Measurements from ENCODE around the gene RGS10. TPM values are rescaled to one million over a fixed set of nuclear protein-coding genes. Genes with fewer than 3 reads are reported as not detected.

RGS10 gene
- total RNA-seq, 1 experiment from 2014 or later: 27.7 TPM

GRCh38 chr10:119504651-119505050, 37.9 kb downstream of the RGS10 start:
- Histone ChIP-seq H3K4me1 (replicated peaks) (no peaks in the 10 kb centered on the region), H3K27me3 (replicated peaks) (no peaks in the 10 kb centered on the region), H3K4me3 (no peak overlapping the region), H3K27ac (no peak overlapping the region), H3K36me3 (no peaks in the 10 kb centered on the region), H3K9me3 (replicated peaks) (no peaks in the 10 kb centered on the region)
- DNase-seq (ENCODE audit: low read depth in 1 of 2, low spot score in 2 of 2): no peak

DNA sequence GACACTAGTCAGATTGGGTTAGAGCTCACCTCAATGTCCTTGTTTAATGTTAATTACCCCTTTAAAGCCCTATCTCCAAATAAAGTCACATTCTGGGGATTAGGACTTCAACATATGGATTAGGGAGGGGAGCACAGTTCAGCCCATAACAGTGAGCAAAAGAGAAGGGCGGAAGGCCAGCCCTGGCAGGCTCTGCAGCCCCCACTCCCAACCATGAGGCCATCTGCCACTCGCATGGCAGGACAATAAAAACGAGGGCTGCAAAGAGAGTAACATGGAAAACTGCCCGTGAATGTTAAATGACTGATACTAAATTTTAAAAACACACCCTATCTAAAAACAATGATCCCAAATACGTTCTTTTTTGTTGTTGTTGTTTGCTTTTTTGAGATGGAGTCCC, 38.7 kb downstream of the RGS10 start:
- H3K9me3 ChIP-seq (replicated peaks): no peaks in the 10 kb centered on the region
- no peaks in the 10 kb centered on the region for H3K36me3 ChIP-seq
- H3K4me1 ChIP-seq (replicated peaks): no peaks in the 10 kb centered on the region
- no peak overlapping the region for H3K27ac ChIP-seq
- H3K27me3 ChIP-seq (replicated peaks): no peaks in the 10 kb centered on the region
- DNase-seq (ENCODE audit: low read depth in 1 of 2, low spot score in 2 of 2): no peak
- no peak overlapping the region for H3K4me3 ChIP-seq

DNA sequence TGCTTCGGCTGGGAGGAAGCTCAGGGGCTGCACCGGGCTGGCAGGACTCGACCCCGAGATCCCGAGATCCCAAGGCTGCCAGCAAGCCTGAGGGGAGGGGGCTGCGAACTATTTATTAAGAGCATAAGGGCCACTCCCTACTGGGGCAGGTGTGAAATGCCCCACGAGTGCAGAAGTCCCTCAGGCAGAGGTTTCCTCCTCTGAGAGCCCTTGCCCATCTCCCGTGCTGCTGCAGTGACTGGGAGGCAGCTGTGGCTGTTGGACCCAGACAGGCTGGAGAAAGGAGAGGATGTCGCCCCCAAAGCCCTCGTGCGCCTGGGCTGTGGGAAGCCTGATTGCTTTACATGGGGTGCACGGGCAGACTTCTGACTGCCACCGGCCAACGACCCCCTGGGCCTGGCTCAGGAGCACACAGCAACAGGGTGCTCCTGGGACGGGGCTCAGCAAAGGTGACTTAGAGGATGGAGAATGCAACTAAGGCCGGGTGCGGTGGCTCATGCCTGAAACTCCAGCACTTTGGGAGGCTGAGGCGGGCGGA, 39.8 kb downstream of the RGS10 start:
- H3K9me3 ChIP-seq (replicated peaks): no peaks in the 10 kb centered on the region
- H3K27me3 ChIP-seq (replicated peaks): no peaks in the 10 kb centered on the region
- no peak overlapping the region for H3K4me3 ChIP-seq
- no peaks in the 10 kb centered on the region for H3K36me3 ChIP-seq
- H3K27ac ChIP-seq: no peak overlapping the region
- no peaks in the 10 kb centered on the region for H3K4me1 ChIP-seq (replicated peaks)
- DNase-seq (ENCODE audit: low read depth in 1 of 2, low spot score in 2 of 2): no peak

DNA sequence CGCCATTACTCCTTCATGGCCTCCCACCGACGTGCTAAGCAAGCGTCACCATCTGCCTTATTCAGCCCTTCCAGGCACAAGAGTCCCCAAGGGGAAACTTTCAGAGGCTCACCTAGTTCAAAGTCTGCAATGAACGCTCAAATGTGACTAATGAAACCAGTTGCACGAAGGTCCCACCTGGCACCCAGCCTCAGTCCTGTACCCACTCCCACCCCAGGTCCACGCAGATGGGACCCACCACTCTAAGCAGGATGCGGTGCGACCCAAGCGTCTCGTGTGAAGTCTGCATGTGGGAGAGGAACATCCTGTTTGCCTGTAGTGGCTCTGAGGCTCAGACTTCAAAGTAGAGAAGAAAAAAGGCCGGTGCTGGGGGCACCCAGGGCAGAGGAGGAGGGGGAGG, 40.3 kb downstream of the RGS10 start:
- no peaks in the 10 kb centered on the region for H3K27me3 ChIP-seq (replicated peaks)
- H3K4me3 ChIP-seq: no peak overlapping the region
- no peak for DNase-seq (ENCODE audit: low read depth in 1 of 2, low spot score in 2 of 2)
- no peaks in the 10 kb centered on the region for H3K36me3 ChIP-seq
- H3K9me3 ChIP-seq (replicated peaks): no peaks in the 10 kb centered on the region
- H3K27ac ChIP-seq: no peak overlapping the region
- H3K4me1 ChIP-seq (replicated peaks): no peaks in the 10 kb centered on the region

- H3K4me1 ChIP-seq (replicated peaks): no peaks in the 10 kb centered on the region
- no peaks in the 10 kb centered on the region for H3K9me3 ChIP-seq (replicated peaks)
- no peaks in the 10 kb centered on the region for H3K27me3 ChIP-seq (replicated peaks)
- H3K36me3 ChIP-seq: no peaks in the 10 kb centered on the region
- DNase-seq (ENCODE audit: low read depth in 1 of 2, low spot score in 2 of 2): no peak
- no peak overlapping the region for H3K4me3 ChIP-seq
- H3K27ac ChIP-seq: no peak overlapping the region
Measured at GRCh38 chr10:119501690-119502089, 40.8 kb downstream of the RGS10 start.

- no peak overlapping the region for H3K27ac ChIP-seq
- H3K9me3 ChIP-seq (replicated peaks): no peaks in the 10 kb centered on the region
Measured at GRCh38 chr10:119500821-119501220, 41.7 kb downstream of the RGS10 start.

DNA sequence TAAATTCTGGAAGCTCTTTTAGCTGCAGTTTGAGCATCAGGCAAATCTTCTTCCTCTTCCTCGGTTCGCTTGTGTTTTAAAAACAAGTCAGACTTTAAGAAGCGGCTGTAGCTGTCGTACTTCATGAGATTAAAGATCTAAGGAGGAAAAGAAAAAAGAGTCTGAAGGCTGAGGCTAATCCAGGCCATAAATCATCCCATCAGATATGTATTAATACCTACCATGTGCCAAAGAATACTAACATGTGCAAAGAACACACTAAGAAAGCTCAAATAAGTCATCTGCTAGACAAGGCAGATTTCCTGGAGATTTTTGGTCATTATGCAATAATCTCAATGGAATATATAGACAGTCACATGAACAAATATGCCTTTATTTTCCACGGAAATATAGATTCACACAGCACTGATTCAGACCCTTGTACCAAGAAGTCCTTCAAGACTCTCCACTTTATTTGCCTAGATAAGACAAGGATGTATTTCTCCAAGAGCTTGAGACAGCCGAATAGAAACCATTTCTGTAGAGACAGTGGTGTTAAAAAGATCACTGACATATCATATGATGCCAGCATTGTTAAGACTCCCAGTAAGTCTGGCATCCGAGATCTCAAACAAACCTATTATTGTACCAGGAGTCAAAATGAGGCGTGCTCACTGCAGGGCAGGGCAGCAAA, 42.3 kb downstream of the RGS10 start:
- no peak overlapping the region for H3K27ac ChIP-seq
- no peaks in the 10 kb centered on the region for H3K36me3 ChIP-seq
- no peaks in the 10 kb centered on the region for H3K27me3 ChIP-seq (replicated peaks)
- H3K4me1 ChIP-seq (replicated peaks): peaks cover 3% of the 10 kb centered on the region
- DNase-seq (ENCODE audit: low read depth in 1 of 2, low spot score in 2 of 2): no peak
- no peaks in the 10 kb centered on the region for H3K9me3 ChIP-seq (replicated peaks)
- H3K4me3 ChIP-seq: no peak overlapping the region

More at GRCh38 chr10:119500821-119501220, 41.7 kb downstream of the RGS10 start:
- no peaks in the 10 kb centered on the region for H3K36me3 ChIP-seq
- DNase-seq (ENCODE audit: low read depth in 1 of 2, low spot score in 2 of 2): no peak
- H3K4me1 ChIP-seq (replicated peaks): no peaks in the 10 kb centered on the region
- no peak overlapping the region for H3K4me3 ChIP-seq
- no peaks in the 10 kb centered on the region for H3K27me3 ChIP-seq (replicated peaks)

DNA sequence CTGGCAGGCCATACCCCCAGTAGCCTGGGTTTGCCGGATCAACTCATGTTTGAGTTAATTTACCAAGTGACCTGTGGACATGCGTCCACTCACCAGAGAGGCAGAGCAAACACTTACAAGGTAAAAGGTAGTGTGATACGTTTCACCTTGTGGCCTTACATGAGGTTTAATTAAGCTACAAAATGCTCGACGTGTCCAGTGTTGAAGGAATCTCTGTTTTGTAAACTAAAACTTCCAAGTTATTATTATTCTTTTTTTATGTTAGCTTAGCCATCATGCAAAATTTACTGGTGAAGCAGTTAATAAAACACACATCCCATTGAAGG, 42.9 kb downstream of the RGS10 start:
- H3K36me3 ChIP-seq: no peaks in the 10 kb centered on the region
- DNase-seq (ENCODE audit: low read depth in 1 of 2, low spot score in 2 of 2): no peak
- no peaks in the 10 kb centered on the region for H3K27me3 ChIP-seq (replicated peaks)
- H3K4me1 ChIP-seq (replicated peaks): peaks cover 9% of the 10 kb centered on the region
- no peak overlapping the region for H3K27ac ChIP-seq
- no peaks in the 10 kb centered on the region for H3K9me3 ChIP-seq (replicated peaks)
- no peak overlapping the region for H3K4me3 ChIP-seq

- no peak for DNase-seq (ENCODE audit: low read depth in 1 of 2, low spot score in 2 of 2)
- Histone ChIP-seq H3K27me3 (replicated peaks) (no peaks in the 10 kb centered on the region), H3K4me1 (replicated peaks) (peaks cover 14% of the 10 kb centered on the region), H3K36me3 (no peaks in the 10 kb centered on the region), H3K4me3 (no peak overlapping the region), H3K9me3 (replicated peaks) (no peaks in the 10 kb centered on the region), H3K27ac (no peak overlapping the region)
Measured at GRCh38 chr10:119498889-119499676, 43.4 kb downstream of the RGS10 start.

GRCh38 chr10:119497243-119497642, 45.3 kb downstream of the RGS10 start:
- H3K36me3 ChIP-seq: no peaks in the 10 kb centered on the region
- no peak overlapping the region for H3K27ac ChIP-seq
- peaks cover 17% of the 10 kb centered on the region for H3K4me1 ChIP-seq (replicated peaks)
- H3K27me3 ChIP-seq (replicated peaks): no peaks in the 10 kb centered on the region
- no peak overlapping the region for H3K4me3 ChIP-seq
- DNase-seq (ENCODE audit: low read depth in 1 of 2, low spot score in 2 of 2): no peak
- no peaks in the 10 kb centered on the region for H3K9me3 ChIP-seq (replicated peaks)

DNA sequence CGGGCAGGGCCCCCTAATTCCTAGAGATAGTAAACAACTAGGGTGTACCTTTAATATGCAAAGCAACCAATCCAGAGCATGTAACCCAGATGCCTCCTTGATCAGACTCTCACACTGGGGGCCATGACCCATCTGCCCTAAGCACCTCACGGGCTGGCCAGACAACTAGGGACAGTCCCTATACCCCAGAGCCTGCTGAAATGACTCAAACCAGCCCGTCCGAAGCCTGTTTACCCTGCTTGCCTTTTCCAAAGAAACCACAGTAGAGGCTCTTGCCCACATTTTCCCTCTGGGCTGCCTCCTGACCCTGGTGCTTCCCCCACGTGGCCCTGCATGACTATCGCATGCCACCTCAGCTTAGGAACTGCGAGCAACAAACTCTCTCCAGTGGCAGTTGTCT, 46.2 kb downstream of the RGS10 start:
- H3K4me1 ChIP-seq (replicated peaks): peaks cover 17% of the 10 kb centered on the region
- DNase-seq (ENCODE audit: low read depth in 1 of 2, low spot score in 2 of 2): no peak

DNA sequence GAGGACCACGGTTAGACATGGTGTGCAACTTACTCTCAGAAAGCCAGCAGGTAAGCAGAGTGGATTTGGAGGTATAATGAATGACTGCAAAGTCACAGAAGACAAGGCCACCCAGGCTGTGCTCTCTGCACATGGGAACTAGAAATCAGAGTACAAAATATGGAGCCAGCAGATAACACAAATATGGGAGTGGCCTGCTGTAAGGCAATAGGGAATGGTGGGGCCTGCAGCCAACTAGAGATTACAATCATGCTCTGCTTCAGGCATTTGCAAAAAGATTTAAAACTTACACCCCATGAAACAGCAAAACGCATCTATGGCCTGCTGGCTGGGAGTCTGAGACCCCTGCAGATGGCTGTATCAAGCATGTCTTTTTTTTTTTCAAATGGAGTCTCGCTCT, 47.0 kb downstream of the RGS10 start:
- Histone ChIP-seq H3K4me1 (replicated peaks) (peaks cover 17% of the 10 kb centered on the region), H3K4me3 (no peak overlapping the region), H3K9me3 (replicated peaks) (no peaks in the 10 kb centered on the region), H3K27ac (no peak overlapping the region), H3K36me3 (no peaks in the 10 kb centered on the region), H3K27me3 (replicated peaks) (no peaks in the 10 kb centered on the region)
- no peak for DNase-seq (ENCODE audit: low read depth in 1 of 2, low spot score in 2 of 2)

More for the DNA sequence above, 46.2 kb downstream of the RGS10 start:
- no peak overlapping the region for H3K4me3 ChIP-seq
- H3K36me3 ChIP-seq: no peaks in the 10 kb centered on the region
- H3K27ac ChIP-seq: no peak overlapping the region
- no peaks in the 10 kb centered on the region for H3K27me3 ChIP-seq (replicated peaks)
- no peaks in the 10 kb centered on the region for H3K9me3 ChIP-seq (replicated peaks)

DNA sequence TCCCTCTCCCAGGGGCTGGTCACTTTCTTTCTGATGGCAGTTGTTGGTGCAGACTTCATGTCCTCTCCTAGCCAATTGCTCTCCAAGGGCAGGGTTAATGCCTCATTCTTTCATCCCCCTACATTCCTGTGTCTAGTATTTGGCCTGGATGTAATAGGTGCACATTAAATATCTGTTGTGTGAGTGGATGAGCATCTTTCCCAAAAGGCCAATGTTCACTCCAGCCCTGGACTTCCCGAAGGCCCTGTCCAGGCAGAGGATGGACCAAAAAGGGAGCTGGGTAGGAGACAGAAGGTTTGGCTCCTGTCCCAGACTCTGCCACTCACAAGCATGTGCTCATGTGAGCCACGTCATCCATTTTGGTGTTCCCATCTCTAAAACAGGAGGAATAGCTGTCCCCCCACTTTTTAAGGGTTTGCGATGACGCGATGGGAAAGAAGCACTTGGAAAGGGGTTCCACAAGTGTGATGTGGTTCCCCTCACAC, 47.5 kb downstream of the RGS10 start:
- Histone ChIP-seq H3K27ac (no peak overlapping the region), H3K4me1 (replicated peaks) (peaks cover 17% of the 10 kb centered on the region), H3K27me3 (replicated peaks) (no peaks in the 10 kb centered on the region), H3K4me3 (no peak overlapping the region), H3K9me3 (replicated peaks) (no peaks in the 10 kb centered on the region), H3K36me3 (no peaks in the 10 kb centered on the region)
- DNase-seq (ENCODE audit: low read depth in 1 of 2, low spot score in 2 of 2): no peak

GRCh38 chr10:119494236-119495020, 48.1 kb downstream of the RGS10 start:
- no peak overlapping the region for H3K4me3 ChIP-seq
- H3K4me1 ChIP-seq (replicated peaks): peaks cover 23% of the 10 kb centered on the region
- DNase-seq (ENCODE audit: low read depth in 1 of 2, low spot score in 2 of 2): peak in 1 of 2 experiments; percentile 59
- H3K36me3 ChIP-seq: no peaks in the 10 kb centered on the region
- no peaks in the 10 kb centered on the region for H3K27me3 ChIP-seq (replicated peaks)
- no peak overlapping the region for H3K27ac ChIP-seq
- no peaks in the 10 kb centered on the region for H3K9me3 ChIP-seq (replicated peaks)
